Mucosa of descending colon (tissue), 3 donors: ENCODE results near the gene C10orf90. TPM values are rescaled to one million over a fixed set of nuclear protein-coding genes. Genes with fewer than 3 reads are reported as not detected.

ENCODE experiments used
- ATAC-seq: fragments of 200-7000 bp; cut with Tn5 transposase; one replicate; pipeline ENCODE4 v1.9.1; 2020; ENCODE audit warnings: mild to moderate bottlenecking, moderate library complexity
- DNase-seq, 3 donors: peaks; one replicate each; pipeline ENCODE4 v3.0.0-alpha.2; 2020
- H3K36me3 ChIP-seq: fragments of 200-600 bp; one replicate; pipeline ENCODE4 v1.8.0; 2021; ENCODE audit warnings: low read depth, mild to moderate bottlenecking
- H3K4me1 ChIP-seq: fragments of 200-600 bp; one replicate; pipeline ENCODE4 v1.8.0; 2021; ENCODE audit warnings: low read depth, mild to moderate bottlenecking
- H3K4me3 ChIP-seq: fragments of 200-600 bp; one replicate; pipeline ENCODE4 v1.8.0; 2021; ENCODE audit warnings: mild to moderate bottlenecking
- H3K9me3 ChIP-seq: fragments of 200-600 bp; one replicate; pipeline ENCODE4 v1.8.0; 2021; ENCODE audit warnings: mild to moderate bottlenecking
- CTCF ChIP-seq: fragments of 200-600 bp; IDR thresholded peaks from one replicate; pipeline ENCODE4 v1.8.0; 2022; ENCODE audit warnings: antibody characterized with exemption, mild to moderate bottlenecking
- intact Hi-C, 2 donors: fragments of 100-400 bp; cut with DNase I in 1 of 2; cut with micrococcal nuclease in 1 of 2; formaldehyde crosslinking; loops; one replicate each; pipeline versions ENCODE4 v1.11.0 to v1.11.1; 2022; cut with DNase I, micrococcal nuclease
- total RNA-seq, 3 donors: library from RNA; stranded (reverse); fragmentation: NEBNext Ultra II Directional in 2 of 3; extraction: Animal tissue kit (Norgen Biotek cat#: 25700) in 2 of 3; gene quantifications; one replicate each; pipeline versions ENCODE4 v1.2.1 to v1.2.4, GENCODE V29; 2021 to 2023
- donor health status: DM: no; HTN: no; CAD: no; lungs with moderate emphysema.
- donor health status: DM: no; HTN: no; CAD: no.
- donor health status: DM: no; HTN: yes; CAD: no.

The C10orf90 gene
- total RNA-seq, 3 donors from 2014 or later = 1.1 TPM; not detected in 2

- ATAC-seq (no peak), DNase-seq (no peak)
- intact Hi-C loops = no loop called here
- H3K4me1 ChIP-seq = no peaks in the 10 kb centered on the region
- H3K4me3 ChIP-seq = no peak overlapping the region
- no peaks in the 10 kb centered on the region for H3K36me3 ChIP-seq
- TF ChIP-seq CTCF = no peak
- H3K9me3 ChIP-seq = peaks cover 16% of the 10 kb centered on the region
These were observed 249.8 kb downstream of the C10orf90 start for GRCh38 chr10:126420567-126421300.

DNA sequence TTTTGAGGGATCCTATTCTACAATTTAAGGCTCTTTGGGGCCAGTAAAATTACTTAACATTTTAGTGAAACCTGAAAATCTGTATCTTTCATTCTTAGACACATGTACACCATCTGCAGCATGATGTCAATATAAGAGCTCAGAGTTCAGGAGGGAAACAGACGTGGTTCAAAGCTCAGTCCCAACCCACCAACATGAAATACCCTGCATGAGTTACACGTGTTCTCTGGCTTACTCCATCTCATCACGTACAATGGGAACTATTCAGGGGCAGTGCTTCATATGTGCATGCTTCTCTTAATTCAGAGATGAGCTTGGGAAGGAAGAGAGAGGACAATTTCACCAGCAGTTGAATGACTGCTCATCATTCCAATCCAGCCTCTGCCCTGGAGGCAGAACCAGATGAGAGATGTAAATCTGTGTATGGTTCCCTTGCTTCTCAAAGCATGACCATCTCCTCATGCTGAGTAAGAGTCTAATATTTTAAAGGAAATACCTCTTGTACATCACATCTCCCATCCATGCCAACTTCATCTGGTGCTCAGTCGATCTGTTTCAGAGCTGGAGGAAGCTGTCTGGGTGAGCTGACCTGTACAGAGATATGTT lies 253.2 kb downstream of the C10orf90 start:
- intact Hi-C loops = no loop called here
- TF ChIP-seq CTCF = no peak
- Histone ChIP-seq H3K9me3 (no peaks in the 10 kb centered on the region), H3K4me3 (no peak overlapping the region), H3K4me1 (no peaks in the 10 kb centered on the region), H3K36me3 (no peaks in the 10 kb centered on the region)
- ATAC-seq (no peak), DNase-seq (no peak)

DNA sequence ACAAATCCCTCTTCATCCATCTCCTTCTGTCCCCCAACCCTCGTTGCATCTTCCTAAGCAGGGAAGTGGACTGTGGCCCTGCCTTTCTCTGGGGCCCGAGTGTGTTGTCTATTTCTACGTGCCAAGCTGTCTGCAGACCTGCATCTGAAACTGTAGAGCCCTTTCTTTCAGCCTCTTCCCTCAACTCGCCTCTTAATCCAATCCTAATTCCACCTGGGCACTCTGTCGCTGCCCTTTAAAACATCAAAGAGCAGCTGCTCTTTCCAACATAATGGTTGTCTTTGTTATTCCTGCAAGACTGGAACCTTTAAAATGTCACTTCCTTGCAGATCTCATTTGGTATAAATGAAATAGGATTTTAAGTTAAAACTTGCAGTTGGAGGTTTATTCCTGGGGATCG lies 260.7 kb downstream of the C10orf90 start:
- H3K36me3 ChIP-seq = no peaks in the 10 kb centered on the region
- no peak for ATAC-seq
- no peak overlapping the region for H3K4me3 ChIP-seq
- no peak for DNase-seq
- intact Hi-C loops = no loop called here
- H3K9me3 ChIP-seq = no peaks in the 10 kb centered on the region
- no peak for TF ChIP-seq CTCF
- H3K4me1 ChIP-seq = no peaks in the 10 kb centered on the region

- no peak for TF ChIP-seq CTCF
- Histone ChIP-seq H3K9me3 (no peaks in the 10 kb centered on the region), H3K4me1 (no peaks in the 10 kb centered on the region), H3K4me3 (no peak overlapping the region), H3K36me3 (no peaks in the 10 kb centered on the region)
- ATAC-seq = no peak
- intact Hi-C loops = no loop called here
- no peak for DNase-seq
These were observed 261.4 kb downstream of the C10orf90 start for GRCh38 chr10:126408953-126409641.

DNA sequence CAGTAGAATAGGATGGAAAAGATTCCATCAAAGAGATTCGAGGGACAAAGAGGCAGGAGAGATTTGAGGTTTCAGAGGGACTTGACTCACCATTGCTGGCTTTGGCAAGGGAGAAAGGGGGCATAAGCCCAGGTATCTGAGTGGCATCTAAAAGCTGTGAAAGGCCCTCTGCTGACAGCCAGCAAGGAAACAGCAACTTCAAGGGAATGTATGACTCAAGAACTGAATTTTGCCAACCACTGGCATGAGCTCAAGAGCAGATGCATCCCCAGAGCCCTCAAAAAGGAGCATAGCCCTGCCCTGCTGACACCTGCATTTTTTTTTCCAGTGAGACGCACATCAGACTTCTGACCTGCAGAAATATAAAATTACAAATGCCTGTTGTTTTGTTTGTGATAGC lies 262.7 kb downstream of the C10orf90 start:
- no peaks in the 10 kb centered on the region for H3K36me3 ChIP-seq
- no peaks in the 10 kb centered on the region for H3K9me3 ChIP-seq
- ATAC-seq = no peak
- H3K4me3 ChIP-seq = no peak overlapping the region
- no peaks in the 10 kb centered on the region for H3K4me1 ChIP-seq
- no peak for DNase-seq
- intact Hi-C loops = no loop called here
- TF ChIP-seq CTCF = no peak
